GM20000 (cell line): Measurements from ENCODE around the gene TM9SF2.
"Not testable (repeated sequence)": the region's sequence is repeated elsewhere in the genome, so short reads cannot be mapped to it uniquely, and the experiment has no call there.

Experiments
- DNase-seq: peaks from one replicate; pipeline ENCODE4 v3.0.0; 2012; ENCODE audit warnings: low spot score
- CTCF ChIP-seq: IDR thresholded peaks from 2 replicates; pipeline ENCODE4 v1.5.1; 2012; ENCODE audit warnings: mild to moderate bottlenecking, control low read depth; ENCODE audit errors: extremely low read depth, missing control alignments

The TM9SF2 gene

DNA sequence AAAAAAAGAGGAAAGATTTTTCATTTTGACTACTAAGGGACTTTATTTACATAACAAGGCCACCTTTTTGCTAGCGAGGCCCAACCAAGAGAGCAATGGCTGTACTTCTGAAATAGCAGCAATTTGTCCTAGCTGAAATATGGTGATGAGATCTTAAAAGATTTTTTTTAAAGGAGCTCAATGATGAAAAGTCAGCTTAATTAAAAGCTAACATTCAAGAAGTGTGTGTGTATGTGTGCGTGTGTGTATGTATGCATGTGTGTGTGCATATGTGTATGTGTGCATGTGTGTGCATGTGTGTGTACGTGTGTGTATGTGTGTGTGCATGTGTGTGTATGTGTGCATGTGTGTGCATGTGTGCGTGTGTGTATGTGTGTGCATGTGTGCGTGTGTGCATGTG, 24.6 kb upstream of the TM9SF2 start:
- no peak for TF ChIP-seq CTCF

GRCh38 chr13:99477493-99477892, 23.8 kb upstream of the TM9SF2 start:
- no peak for TF ChIP-seq CTCF
- no peak for DNase-seq

More for the DNA sequence above, 24.6 kb upstream of the TM9SF2 start:
- no peak for DNase-seq

GRCh38 chr13:99481366-99481765, 19.9 kb upstream of the TM9SF2 start:
- no peak for DNase-seq
- no peak for TF ChIP-seq CTCF

- no peak for TF ChIP-seq CTCF
- no peak for DNase-seq
Measured at GRCh38 chr13:99484473-99484872, 16.8 kb upstream of the TM9SF2 start.

GRCh38 chr13:99486996-99487395, 14.3 kb upstream of the TM9SF2 start:
- TF ChIP-seq CTCF: no peak
- DNase-seq: no peak

GRCh38 chr13:99489028-99489427, 12.2 kb upstream of the TM9SF2 start:
- no peak for TF ChIP-seq CTCF
- no peak for DNase-seq

- not testable (repeated sequence) for DNase-seq
Measured at GRCh38 chr13:99491750-99492149, 9.5 kb upstream of the TM9SF2 start.

DNA sequence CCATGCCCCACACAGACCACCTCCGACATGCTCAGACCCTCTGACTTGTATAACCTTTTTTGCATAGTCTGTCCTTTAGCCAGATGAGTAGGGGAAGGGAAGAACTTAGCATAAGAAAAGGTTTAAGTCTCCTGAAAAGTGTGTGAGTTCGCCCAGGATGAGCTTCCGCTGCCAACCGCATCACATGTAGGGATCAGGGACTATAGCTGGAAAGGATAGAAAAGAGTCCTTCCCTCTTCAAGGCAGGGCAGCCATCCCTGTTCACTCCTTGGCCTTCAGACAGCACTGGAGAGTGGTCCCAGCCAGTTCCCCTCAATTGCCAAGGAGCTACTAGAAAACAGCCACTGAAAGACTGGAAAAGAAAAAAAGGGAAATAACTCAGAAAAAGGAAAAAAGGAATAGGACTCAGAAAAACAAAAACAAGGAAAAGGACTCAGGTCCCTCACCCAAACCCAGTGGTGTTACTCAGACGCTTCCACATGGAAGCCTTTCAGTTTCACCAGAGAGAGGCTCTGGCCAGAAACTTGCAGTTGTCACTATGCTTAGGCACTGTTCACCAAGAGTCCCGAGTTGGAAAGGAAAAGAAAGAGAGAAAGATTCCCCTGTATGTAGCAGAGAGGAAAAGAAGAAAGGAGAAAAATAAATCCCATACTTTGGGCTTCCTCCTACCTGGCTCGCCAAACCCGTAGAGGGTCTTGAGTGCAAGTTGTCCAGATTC, 5.6 kb upstream of the TM9SF2 start:
- no peak for DNase-seq
- TF ChIP-seq CTCF: no peak
